Right renal pelvis (tissue), 4 donors: ENCODE measurements around the gene KRT77. TPM values are rescaled to one million over a fixed set of nuclear protein-coding genes. Genes with fewer than 3 reads are reported as not detected.
"Not testable (repeated sequence)": the region's sequence is repeated elsewhere in the genome, so short reads cannot be mapped to it uniquely, and the experiment has no call there.

Experiments
- DNase-seq, 4 donors: peaks; one replicate each; pipeline ENCODE4 v3.0.0-alpha.2; 2013; ENCODE audit warnings: low read depth in 4 of 4, low spot score in 3 of 4, missing footprints in 1 of 4
- polyA plus RNA-seq, 4 donors: library from polyadenylated mRNA; unstranded; fragments of 120-200 nt; gene quantifications; one replicate each; pipeline ENCODE4 v1.2.1, GENCODE V29; 2013; ENCODE audit not compliant: insufficient read length in 4 of 4

Gene KRT77
- polyA plus RNA-seq: not detected

DNA sequence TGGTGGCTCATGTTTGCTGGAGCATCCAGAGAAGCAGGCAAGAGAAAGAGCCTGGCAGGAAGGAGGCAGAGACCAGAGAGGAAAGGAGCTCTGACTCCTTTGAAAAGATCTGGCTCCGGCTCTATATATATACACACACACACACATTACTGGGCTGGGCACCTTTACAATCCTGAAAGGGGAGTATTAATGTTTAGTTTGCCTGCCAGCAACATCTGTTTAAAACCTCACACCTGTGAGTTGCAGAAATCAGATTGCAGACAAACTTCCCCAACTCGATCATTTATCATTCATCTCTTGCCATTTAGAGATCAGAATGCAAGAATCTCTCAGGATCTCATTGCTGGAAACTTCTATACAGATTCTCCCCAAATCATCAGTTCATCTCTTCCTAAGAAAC is at the start of gene KRT77:
KRT77 (minus strand) TSS at position 101 of the 400 bp plus-strand sequence; CDS start at position 11, 90 bp downstream.
- no peak for DNase-seq

DNA sequence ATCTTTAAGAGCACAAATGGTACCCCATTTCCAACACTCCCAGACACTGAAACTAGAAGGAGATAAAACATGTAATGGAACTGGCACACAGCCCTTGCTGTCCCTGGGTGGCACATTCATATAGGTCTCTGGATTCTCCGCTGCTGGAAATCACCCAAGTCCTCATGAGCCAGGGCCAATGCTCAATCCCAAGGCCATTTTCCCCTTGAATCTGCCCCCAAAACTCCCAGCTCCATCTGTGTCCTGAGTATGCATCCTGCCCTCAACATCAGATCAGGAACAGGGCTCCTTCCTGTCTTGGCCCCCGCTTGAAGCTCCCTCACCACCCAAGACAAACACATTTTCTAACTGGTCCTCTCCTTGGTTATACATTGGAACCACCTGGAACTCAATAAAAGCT is 49.2 kb upstream of the KRT77 start:
- DNase-seq: no peak

DNA sequence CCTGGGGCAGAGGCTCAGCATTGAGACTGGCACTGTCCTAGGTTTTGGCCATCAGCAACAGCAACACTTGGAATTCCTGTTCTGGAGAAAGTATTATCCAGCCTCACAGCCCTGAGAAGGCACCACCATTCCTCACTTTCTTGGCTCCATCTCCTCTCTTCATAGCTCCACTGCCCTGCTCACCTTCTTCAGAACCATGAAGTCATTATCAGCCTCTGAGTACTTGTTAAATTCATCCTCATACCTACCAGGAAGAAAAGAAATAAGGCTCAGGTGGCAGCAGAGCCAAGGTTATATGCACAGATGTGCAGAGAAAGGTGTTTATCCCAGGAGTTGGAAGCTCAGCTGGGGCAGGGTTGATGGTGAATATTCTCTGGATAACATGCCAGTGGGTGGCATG is 48.5 kb upstream of the KRT77 start:
- DNase-seq: no peak

- DNase-seq: not testable (repeated sequence)
These were observed 47.2 kb upstream of the KRT77 start for GRCh38 chr12:52750532-52750931.

GRCh38 chr12:52749827-52750226 is 46.5 kb upstream of the KRT77 start:
- no peak for DNase-seq

DNA sequence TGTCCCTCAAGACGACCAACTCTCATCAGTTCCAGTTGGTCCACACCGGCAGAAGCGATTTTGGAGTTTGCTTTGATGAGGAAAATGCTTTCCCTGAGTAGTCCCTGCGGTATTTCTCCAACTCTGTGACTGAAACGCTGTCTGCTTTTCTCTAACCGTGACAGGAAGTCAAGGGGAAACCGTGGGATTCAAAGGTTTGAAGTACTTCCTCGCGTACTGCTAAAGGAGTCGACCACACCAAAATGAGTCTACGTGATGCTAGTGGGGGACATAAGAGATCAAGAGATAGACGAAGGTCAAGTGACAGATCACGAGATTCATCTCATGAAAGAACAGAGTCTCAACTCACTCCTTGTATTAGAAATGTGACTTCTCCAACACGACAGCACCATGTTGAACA is 45.3 kb upstream of the KRT77 start:
- DNase-seq: no peak

GRCh38 chr12:52745554-52745953 is 42.2 kb upstream of the KRT77 start:
- no peak for DNase-seq

DNA sequence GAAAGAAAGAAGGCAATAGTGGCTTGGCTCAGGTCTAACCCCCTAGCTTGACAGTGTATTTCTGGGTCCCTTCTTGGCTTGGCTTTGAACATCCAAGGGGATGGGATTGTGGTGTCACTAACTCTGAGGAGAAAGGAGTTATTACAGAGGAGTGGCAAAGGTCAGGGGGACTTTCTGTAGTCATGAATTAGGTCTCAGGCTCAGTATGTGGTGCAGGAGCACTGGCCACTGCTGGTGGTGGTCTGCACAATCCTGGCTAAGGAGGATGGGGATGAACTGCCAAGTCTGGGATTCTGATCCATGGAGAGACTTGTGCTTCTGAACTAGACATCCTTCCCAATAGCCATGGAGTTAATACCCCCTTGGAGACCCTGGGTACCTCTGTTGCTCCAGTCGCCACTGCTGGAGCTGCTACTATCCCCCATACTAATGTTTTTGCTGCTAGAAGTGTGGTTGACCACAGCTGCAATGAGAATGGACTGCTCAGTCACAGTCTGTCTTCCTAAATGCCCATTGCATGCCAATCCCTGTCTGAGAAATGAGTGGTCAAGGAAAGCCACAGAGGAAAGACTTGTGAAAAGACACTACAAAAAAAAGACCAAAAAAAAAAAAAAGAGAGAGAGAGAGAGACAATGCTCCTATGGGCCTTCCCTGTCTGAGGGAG is 41.3 kb upstream of the KRT77 start:
- no peak for DNase-seq

GRCh38 chr12:52742822-52743457 is 39.6 kb upstream of the KRT77 start:
- DNase-seq: no peak

- no peak for DNase-seq
These were observed 38.9 kb upstream of the KRT77 start for GRCh38 chr12:52742196-52742580.

DNA sequence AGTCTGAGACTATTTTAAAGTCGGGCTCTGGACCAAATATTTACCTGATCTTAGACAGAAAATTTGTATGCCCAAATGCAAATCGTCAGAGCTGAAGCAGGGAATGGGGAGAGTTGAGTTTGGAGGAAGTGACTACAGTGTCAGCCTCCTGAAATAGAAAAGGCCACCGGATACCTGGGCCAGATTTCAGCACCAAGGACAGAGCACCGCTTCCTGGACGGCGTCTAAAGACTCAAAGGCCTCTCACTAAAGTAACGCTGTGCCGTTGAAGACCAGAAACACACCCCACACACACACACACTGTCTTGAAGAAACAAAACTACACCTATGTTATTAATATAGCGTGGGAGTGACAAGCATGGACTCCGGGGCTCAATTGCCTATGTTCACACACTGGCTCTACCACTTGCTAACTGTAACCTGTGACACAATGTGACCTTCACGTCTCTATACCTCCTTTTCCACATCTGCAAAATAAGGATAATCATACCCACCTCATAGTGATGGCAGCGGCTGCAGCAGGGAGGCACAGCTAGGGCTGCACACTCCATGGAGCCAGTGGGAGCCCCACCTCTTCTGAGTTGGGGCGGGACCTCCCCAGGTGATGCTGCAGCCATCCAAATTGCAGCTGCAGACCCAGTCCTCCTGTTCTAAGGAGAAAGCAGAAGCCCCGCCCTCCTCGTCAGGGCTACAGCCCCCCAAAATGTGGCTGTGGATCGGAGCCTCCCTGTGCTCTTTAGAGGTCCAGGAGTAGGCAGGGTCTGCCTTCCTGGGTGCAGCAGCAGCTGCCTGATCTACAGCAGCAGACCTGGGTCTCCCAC is 38.3 kb upstream of the KRT77 start:
- peak; percentile 61 to 82 (median 66) for DNase-seq

DNA sequence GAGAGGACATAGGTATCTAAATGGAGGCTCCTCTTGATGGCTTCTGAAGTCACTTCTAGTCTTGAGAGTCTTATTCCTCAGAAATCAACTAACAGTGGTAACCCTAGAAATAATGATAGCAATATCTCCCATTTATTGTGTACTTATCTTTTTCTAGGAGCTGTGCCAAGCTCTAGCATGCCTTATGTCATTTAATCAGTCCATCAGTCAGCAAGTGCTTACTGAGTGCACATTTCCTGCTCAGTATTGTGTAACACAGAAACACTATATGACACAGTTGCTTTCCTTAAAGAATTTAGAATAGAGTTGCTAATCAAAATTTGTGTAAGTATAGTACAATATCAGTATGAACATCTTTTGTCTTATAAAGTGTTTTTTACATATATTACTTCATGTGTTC is 37.3 kb upstream of the KRT77 start:
- no peak for DNase-seq

- DNase-seq: no peak
These were observed 36.6 kb upstream of the KRT77 start for GRCh38 chr12:52739963-52740362.

DNA sequence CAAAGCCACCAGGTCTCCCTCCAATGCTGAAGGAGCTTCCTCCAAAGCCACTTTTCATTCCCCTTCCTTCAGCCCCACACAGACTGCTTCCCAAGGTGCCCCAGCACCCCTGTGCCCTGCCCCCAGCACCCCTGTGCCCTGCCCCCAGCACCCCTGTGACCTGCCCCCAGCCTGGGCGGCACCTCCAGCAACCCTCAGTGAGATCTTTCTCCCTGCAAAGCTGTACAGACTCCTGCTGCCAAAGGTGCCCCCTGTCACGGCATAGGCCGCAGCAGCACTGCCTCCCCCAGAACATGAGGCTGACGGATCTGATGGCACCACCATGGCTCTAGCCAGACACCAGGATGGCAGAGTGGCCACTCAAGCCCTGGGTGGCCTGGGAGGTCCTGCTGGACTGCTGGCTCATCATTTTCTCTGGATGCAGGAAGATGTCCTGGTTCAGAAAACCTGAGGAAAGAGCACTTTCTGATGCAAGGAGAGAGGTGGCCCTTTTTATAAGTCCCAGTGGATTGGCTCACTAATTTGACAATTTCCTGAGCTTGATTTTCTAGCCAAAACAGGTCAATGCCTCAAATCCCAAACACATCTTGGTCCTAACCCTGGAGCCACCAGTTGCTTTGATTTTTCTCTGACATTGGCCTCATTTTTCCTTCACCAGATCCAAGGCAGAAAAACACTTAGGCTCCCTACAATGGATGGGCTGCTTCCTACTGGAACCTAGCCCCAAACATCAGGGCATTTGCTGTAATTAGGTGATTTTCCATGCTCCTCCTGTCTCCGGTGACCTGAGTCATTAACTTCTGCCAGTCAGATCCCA is 32.7 kb upstream of the KRT77 start:
- no peak for DNase-seq

DNA sequence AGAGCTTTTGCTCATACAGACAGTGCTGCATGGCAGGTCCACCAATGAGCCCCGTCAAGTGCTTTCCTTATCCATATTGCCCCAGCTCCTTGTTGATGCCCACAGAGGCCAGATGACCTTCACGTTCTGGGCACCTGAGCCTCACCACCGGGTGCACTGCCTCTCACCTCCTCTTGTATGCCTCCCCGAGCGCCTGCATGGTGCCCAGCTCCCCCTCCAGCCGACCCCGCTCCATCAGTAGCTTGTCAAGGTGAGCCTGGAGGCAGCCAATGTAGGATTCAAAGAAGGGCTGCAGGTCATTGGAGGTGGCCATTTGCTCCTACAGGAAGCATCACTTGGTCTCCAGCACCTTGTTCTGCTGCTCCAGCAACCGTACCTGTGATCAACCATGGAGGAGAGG is 31.8 kb upstream of the KRT77 start:
- DNase-seq: no peak

GRCh38 chr12:52730793-52731192 is 27.5 kb upstream of the KRT77 start:
- no peak for DNase-seq

DNA sequence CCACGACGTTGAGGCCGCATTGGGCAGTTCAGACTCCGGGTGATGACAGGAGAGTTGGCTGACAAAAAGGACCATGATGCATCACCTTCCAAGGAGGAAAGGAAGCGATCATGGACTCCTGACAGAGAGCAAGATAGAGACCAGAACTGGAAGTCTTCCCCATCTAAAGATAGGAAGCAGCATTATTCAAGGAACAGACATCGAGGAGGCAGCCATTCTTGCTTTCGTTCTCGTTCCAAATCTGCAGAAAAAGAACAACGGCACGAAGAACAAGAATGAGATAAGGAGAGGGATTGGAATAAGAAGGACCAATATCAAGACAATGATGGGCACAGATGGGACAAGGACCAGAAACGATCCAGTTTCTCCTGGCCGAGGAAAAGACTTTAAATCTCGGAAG is 27.1 kb upstream of the KRT77 start:
- DNase-seq: no peak

DNA sequence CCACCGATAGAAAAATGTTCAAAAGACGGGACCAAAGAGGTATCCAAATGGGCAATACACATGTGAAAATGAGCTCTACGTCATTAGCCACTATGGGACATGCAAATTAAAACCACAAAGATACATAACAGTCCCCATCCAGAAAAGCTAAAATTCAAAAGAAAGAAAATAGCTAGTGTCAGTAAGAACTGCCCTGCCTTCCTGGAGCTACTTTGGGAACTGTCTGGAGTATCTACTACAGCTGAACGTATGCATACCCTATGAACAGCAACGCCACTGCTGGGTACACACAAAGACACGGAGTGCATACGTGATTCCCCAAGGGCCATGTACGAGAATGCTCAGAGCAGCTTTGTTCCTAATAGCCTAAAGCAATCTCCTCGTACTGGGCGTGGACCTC is 25.8 kb upstream of the KRT77 start:
- no peak for DNase-seq

- no peak for DNase-seq
These were observed 25.1 kb upstream of the KRT77 start for GRCh38 chr12:52728374-52728773.

GRCh38 chr12:52727037-52727436 is 23.7 kb upstream of the KRT77 start:
- no peak for DNase-seq

- no peak for DNase-seq
These were observed 23.1 kb upstream of the KRT77 start for GRCh38 chr12:52726451-52726850.
